Left lung (tissue), 10 donors: ENCODE measurements around the gene OAS2. TPM values are rescaled to one million over a fixed set of nuclear protein-coding genes. Genes with fewer than 3 reads are reported as not detected.

Experiments
- ATAC-seq: fragments of 200-7000 bp; cut with Tn5 transposase; one replicate; pipeline ENCODE4 v1.9.1; 2020; ENCODE audit warnings: moderate library complexity
- DNase-seq, 4 donors: peaks; one replicate each; pipeline ENCODE4 v3.0.0-alpha.2; 2013 to 2020
- H3K27ac ChIP-seq, 2 donors: fragments of 200-600 bp; sonication (generic) in 1 of 2; one replicate each; pipeline versions ENCODE4 v1.5.0 to v1.8.0; 2020 to 2021
- H3K27me3 ChIP-seq, 2 donors: fragments of 200-600 bp; sonication (generic) in 1 of 2; one replicate each; pipeline versions ENCODE4 v1.5.0 to v1.8.0; 2020 to 2021
- H3K36me3 ChIP-seq, 2 donors: fragments of 200-600 bp; sonication (generic) in 1 of 2; one replicate each; pipeline versions ENCODE4 v1.5.0 to v1.8.0; 2020 to 2021
- H3K4me1 ChIP-seq, 2 donors: fragments of 200-600 bp; one replicate each; pipeline ENCODE4 v1.8.0; 2021
- H3K4me3 ChIP-seq, 2 donors: fragments of 200-600 bp; sonication (generic) in 1 of 2; one replicate each; pipeline versions ENCODE4 v1.5.0 to v1.8.0; 2020 to 2021; ENCODE audit warnings: mild to moderate bottlenecking in 1 of 2
- H3K9me3 ChIP-seq, 2 donors: fragments of 200-600 bp; sonication (generic) in 1 of 2; one replicate each; pipeline versions ENCODE4 v1.5.0 to v1.8.0; 2020 to 2021
- CTCF ChIP-seq, 2 donors: fragments of 200-600 bp; sonication (generic) in 1 of 2; IDR thresholded peaks; one replicate each; pipeline versions ENCODE4 v1.5.0 to v1.8.0; 2021; ENCODE audit warnings: antibody characterized with exemption in 2 of 2
- intact Hi-C, 2 donors: fragments of 100-400 bp; cut with DNase I; formaldehyde crosslinking; loops; one replicate each; pipeline versions ENCODE4 v1.11.2 to v1.14.2; 2022
- polyA plus RNA-seq, 6 donors: library from polyadenylated mRNA; unstranded; fragments of 120-200 nt; gene quantifications; one replicate each; pipeline ENCODE4 v1.2.1, GENCODE V29; 2013; ENCODE audit not compliant: insufficient read length in 6 of 6
- total RNA-seq, 2 donors: library from RNA; stranded (reverse); fragmentation: NEBNext Ultra II Directional; extraction: Animal tissue kit (Norgen Biotek cat#: 25700); gene quantifications; one replicate each; pipeline ENCODE4 v1.2.1, GENCODE V29; 2021
- donor health status: DM: no; HTN: yes; CAD: no.
- donor health status: DM: no; HTN: no; CAD: no.

Gene OAS2
- total and polyA plus RNA-seq, 8 donors, result 5.5 to 35.3 (median 10.3) TPM

GRCh38 chr12:113049976-113050742 lies 71.8 kb downstream of the OAS2 start:
- no peaks in the 10 kb centered on the region for H3K9me3 ChIP-seq
- H3K36me3 ChIP-seq, result no peaks in the 10 kb centered on the region
- no peaks in the 10 kb centered on the region for H3K4me1 ChIP-seq
- H3K27ac ChIP-seq, result no peak overlapping the region
- TF ChIP-seq CTCF (IDR thresholded peaks at IDR 0.05), result no peak
- peaks cover 0 to 44% of the 10 kb centered on the region in 2 donors for H3K27me3 ChIP-seq
- H3K4me3 ChIP-seq, result no peak overlapping the region
- no peak for DNase-seq
- intact Hi-C loops, result loop anchor here in 1 of 2 donors (5.0 kb wide), 1 partner anchor 122 kb away; no protein-coding TSS in a partner anchor
- ATAC-seq, result peak; percentile 46

- H3K27me3 ChIP-seq, result peaks cover 3 to 50% of the 10 kb centered on the region in 2 donors
- ATAC-seq (no peak), DNase-seq (no peak)
- H3K4me3 ChIP-seq, result no peak overlapping the region
- H3K27ac ChIP-seq, result no peak overlapping the region
- no peaks in the 10 kb centered on the region for H3K4me1 ChIP-seq
- no peak for TF ChIP-seq CTCF (IDR thresholded peaks at IDR 0.05)
- H3K9me3 ChIP-seq, result no peaks in the 10 kb centered on the region
- no peaks in the 10 kb centered on the region for H3K36me3 ChIP-seq
- intact Hi-C loops, result no loop called here
Observed at GRCh38 chr12:113050795-113051194, 72.5 kb downstream of the OAS2 start.

- no peak for TF ChIP-seq CTCF (IDR thresholded peaks at IDR 0.05)
- Histone ChIP-seq H3K4me3 (no peak overlapping the region), H3K27me3 (peaks cover 13 to 60% of the 10 kb centered on the region in 2 donors), H3K4me1 (peaks cover under 1 to 5% of the 10 kb centered on the region in 2 donors), H3K36me3 (no peaks in the 10 kb centered on the region), H3K27ac (no peak overlapping the region), H3K9me3 (no peaks in the 10 kb centered on the region)
- no peak for ATAC-seq
- intact Hi-C loops, result no loop called here
- no peak for DNase-seq
Observed at GRCh38 chr12:113051759-113052158, 73.4 kb downstream of the OAS2 start.

GRCh38 chr12:113052326-113052725 lies 74.0 kb downstream of the OAS2 start:
- no peak for TF ChIP-seq CTCF (IDR thresholded peaks at IDR 0.05)
- no peak overlapping the region for H3K4me3 ChIP-seq
- DNase-seq, result no peak
- no peak for ATAC-seq
- no peak overlapping the region for H3K27ac ChIP-seq
- H3K4me1 ChIP-seq, result peaks cover 4 to 11% of the 10 kb centered on the region in 2 donors
- peaks cover 18 to 65% of the 10 kb centered on the region in 2 donors for H3K27me3 ChIP-seq
- H3K9me3 ChIP-seq, result no peaks in the 10 kb centered on the region
- intact Hi-C loops, result no loop called here
- no peaks in the 10 kb centered on the region for H3K36me3 ChIP-seq

- peaks cover 29 to 67% of the 10 kb centered on the region in 2 donors for H3K27me3 ChIP-seq
- no peak for TF ChIP-seq CTCF (IDR thresholded peaks at IDR 0.05)
- no peak overlapping the region for H3K4me3 ChIP-seq
- ATAC-seq, result no peak
- peaks cover 4 to 13% of the 10 kb centered on the region in 2 donors for H3K4me1 ChIP-seq
- intact Hi-C loops, result no loop called here
- H3K36me3 ChIP-seq, result no peaks in the 10 kb centered on the region
- no peak overlapping the region for H3K27ac ChIP-seq
- no peak for DNase-seq
- no peaks in the 10 kb centered on the region for H3K9me3 ChIP-seq
Observed at GRCh38 chr12:113054948-113055486, 76.7 kb downstream of the OAS2 start.
